Esophagus muscularis mucosa (tissue), 4 donors: ENCODE data around the gene ISX. TPM values are rescaled to one million over a fixed set of nuclear protein-coding genes. Genes with fewer than 3 reads are reported as not detected.

Experiments
- DNase-seq: peaks from one replicate; pipeline ENCODE4 v3.0.0-alpha.2; 2017; ENCODE audit errors: extremely low spot score
- H3K27ac ChIP-seq, 4 donors: fragments of 200-600 bp; sonication (generic); replicated peaks in 1 of 4; 1 replicate in 3 of 4; 2 replicates in 1 of 4; pipeline ENCODE4 v1.5.1; 2016 to 2019; ENCODE audit warnings: mild to moderate bottlenecking in 1 of 4
- H3K27me3 ChIP-seq, 4 donors: fragments of 200-600 bp; sonication (generic); one replicate each; pipeline versions ENCODE4 v1.5.1 to v1.6.0; 2016 to 2019
- H3K36me3 ChIP-seq, 4 donors: fragments of 200-600 bp; sonication (generic); one replicate each; pipeline ENCODE4 v1.5.1; 2016 to 2019
- H3K4me1 ChIP-seq, 4 donors: fragments of 200-600 bp; sonication (generic); one replicate each; pipeline ENCODE4 v1.5.1; 2016 to 2019
- H3K4me3 ChIP-seq, 4 donors: fragments of 200-600 bp; sonication (generic); 1 replicate in 2 of 4; 2 replicates in 2 of 4; pipeline ENCODE4 v1.5.1; 2016 to 2019; ENCODE audit warnings: mild to moderate bottlenecking in 4 of 4, moderate library complexity in 1 of 4
- H3K9me3 ChIP-seq, 4 donors: fragments of 200-600 bp; sonication (generic); 1 replicate in 3 of 4; 2 replicates in 1 of 4; pipeline ENCODE4 v1.5.1; 2016 to 2019
- CTCF ChIP-seq, 3 experiments: fragments of 200-600 bp in 2 of 3; fragments of 450-650 bp in 1 of 3; sonication (generic) in 2 of 3; IDR thresholded peaks; one replicate each; pipeline ENCODE4 v1.5.1; 2017 to 2019; ENCODE audit warnings: antibody characterized with exemption in 3 of 3, mild to moderate bottlenecking in 2 of 3, moderate library complexity in 1 of 3
- EP300 ChIP-seq: sonication (generic); formaldehyde crosslinking; IDR thresholded peaks from one replicate; pipeline ENCODE4 v1.6.1; 2017; ENCODE audit warnings: antibody characterized with exemption
- POLR2A ChIP-seq: fragments of 450-650 bp; IDR thresholded peaks from one replicate; pipeline ENCODE4 v1.6.1; 2017; ENCODE audit warnings: antibody characterized with exemption, moderate library complexity, mild to moderate bottlenecking, low read depth
- POLR2AphosphoS5 ChIP-seq, 2 donors: sonication (generic); formaldehyde crosslinking; IDR thresholded peaks; one replicate each; pipeline ENCODE4 v1.6.1; 2017; ENCODE audit warnings: antibody characterized with exemption in 2 of 2
- WGBS: methylation state at CpG from one replicate; pipeline ENCODE4 v1.1.5; 2018; 5-methylcytosine and 5-hydroxymethylcytosine counted together
- intact Hi-C: fragments of 100-400 bp; cut with DNase I; formaldehyde crosslinking; loops from one replicate; pipeline ENCODE4 v1.15.1; 2023
- total RNA-seq, 4 donors: library from RNA; depleted of rRNA; stranded (reverse); fragments of >200 nt; gene quantifications; one replicate each; pipeline versions ENCODE4 v1.1.0 to v1.2.1, GENCODE V29; 2016

Gene ISX
- total RNA-seq, 4 donors from 2014 or later = not detected

DNA sequence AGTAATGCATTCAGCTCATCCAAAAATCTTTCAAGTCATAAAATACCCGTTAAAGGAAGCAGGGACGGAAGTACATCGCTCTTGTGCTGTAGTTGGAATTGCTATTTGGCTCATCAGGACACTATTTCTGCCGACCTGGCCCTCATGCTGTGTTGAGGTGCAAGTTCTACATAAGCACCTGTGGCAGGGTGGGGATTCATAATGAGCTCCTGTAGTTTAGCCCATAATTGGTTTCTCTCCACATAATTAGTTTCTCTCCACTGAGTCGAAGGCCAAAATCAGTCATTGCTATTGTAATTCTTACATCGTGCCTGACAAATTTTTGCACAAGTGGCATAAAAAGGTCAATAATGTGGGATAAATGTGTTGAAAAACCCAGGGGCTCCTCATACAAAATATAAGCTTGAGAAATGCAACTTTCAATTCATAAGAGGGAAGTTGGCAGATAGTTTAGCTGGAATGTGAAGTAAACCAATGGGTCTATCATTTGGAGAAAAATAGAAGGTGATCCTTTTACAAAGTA lies 14.9 kb upstream of the ISX start:
- Histone ChIP-seq H3K4me1 (no peaks in the 10 kb centered on the region), H3K4me3 (no peak overlapping the region), H3K36me3 (no peaks in the 10 kb centered on the region), H3K27me3 (peaks cover 0 to 31% (median 1%) of the 10 kb centered on the region in 4 donors), H3K27ac (no peak overlapping the region), H3K9me3 (peaks cover 0 to 9% (median 0%) of the 10 kb centered on the region in 4 donors)
- DNase-seq = no peak
- intact Hi-C loops = no loop called here
- WGBS = 80% methylated on average over 6 of the region's 6 CpGs
- TF ChIP-seq EP300 (no peak), POLR2AphosphoS5 (IDR thresholded peaks at IDR 0.05) (no peak), CTCF (IDR thresholded peaks at IDR 0.05) (no peak)

- intact Hi-C loops = no loop called here
- Histone ChIP-seq H3K9me3 (peaks cover 0 to 5% (median 0%) of the 10 kb centered on the region in 4 donors), H3K4me3 (no peak overlapping the region), H3K36me3 (no peaks in the 10 kb centered on the region), H3K27me3 (peaks cover 0 to 24% (median 1%) of the 10 kb centered on the region in 4 donors), H3K4me1 (no peaks in the 10 kb centered on the region), H3K27ac (no peak overlapping the region)
- TF ChIP-seq CTCF (IDR thresholded peaks at IDR 0.05) (no peak), POLR2AphosphoS5 (IDR thresholded peaks at IDR 0.05) (no peak), EP300 (no peak), POLR2A (no peak)
- no peak for DNase-seq
Observed at GRCh38 chr22:35051791-35052190, 14.2 kb upstream of the ISX start.

DNA sequence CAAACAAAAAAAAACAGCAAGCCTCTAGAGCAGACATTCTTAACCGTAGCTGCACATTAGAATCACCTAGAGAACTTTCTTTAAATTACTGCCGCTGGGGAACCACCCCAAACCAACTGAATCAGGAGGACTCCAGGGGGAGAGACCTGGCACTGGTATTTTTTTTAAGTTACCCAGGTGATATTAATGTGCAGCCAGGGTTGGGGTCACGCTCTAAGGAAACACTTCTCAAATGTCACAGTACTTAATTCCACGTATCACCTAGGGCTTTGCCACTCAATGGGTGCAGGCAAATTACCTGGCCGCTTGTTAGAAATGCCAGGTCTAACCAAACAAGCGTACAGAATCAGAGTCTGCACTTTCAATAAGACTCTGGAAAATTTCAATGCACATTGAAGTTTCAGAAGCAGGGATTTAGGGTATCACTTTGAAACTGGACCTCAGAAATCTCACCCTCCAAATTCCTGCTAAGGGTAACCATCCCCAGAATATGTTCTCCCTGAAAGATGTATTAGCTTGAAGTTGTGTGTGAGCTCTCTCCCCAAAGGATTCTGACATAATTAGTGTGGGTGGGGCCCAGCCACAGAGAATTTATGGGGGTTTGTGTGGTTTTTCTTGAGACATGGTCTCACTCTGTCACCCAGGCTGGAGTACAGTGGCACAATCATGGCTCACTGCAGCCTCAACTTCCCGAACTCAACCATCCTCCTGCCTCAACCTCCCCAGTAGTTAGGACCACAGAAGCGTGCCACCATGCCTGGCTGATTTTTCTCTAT lies 12.7 kb upstream of the ISX start:
- Histone ChIP-seq H3K36me3 (no peaks in the 10 kb centered on the region), H3K9me3 (peaks cover 0 to 9% (median 3%) of the 10 kb centered on the region in 4 donors), H3K4me3 (no peak overlapping the region), H3K27ac (no peak overlapping the region), H3K27me3 (peaks cover 0 to 21% (median 0%) of the 10 kb centered on the region in 4 donors), H3K4me1 (no peaks in the 10 kb centered on the region)
- intact Hi-C loops = no loop called here
- WGBS = 85% methylated on average over 8 of the region's 8 CpGs
- TF ChIP-seq POLR2AphosphoS5 (IDR thresholded peaks at IDR 0.05) = no peak
- TF ChIP-seq EP300 = no peak
- no peak for TF ChIP-seq POLR2A
- TF ChIP-seq CTCF (IDR thresholded peaks at IDR 0.05) = no peak
- DNase-seq = no peak

DNA sequence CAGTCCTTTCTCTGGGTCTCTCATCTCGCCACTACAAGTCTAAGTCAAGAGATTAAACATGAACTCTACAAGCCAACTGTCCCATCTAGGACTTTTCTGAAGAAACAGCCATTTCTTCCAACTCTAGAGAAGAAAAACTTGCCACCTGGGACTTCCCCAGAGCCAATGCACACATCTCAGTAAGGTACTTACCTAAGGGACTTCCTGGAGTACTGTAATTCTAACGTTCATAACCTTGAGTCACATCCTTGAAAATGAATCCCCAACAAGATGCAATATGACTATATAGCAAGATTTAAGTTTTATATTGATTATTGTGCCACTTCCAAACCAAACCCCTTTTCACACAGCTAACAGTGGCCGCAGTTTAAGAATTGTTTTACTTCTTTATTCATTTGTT lies 11.9 kb upstream of the ISX start:
- intact Hi-C loops = no loop called here
- Histone ChIP-seq H3K9me3 (peaks cover 0 to 9% (median 3%) of the 10 kb centered on the region in 4 donors), H3K36me3 (no peaks in the 10 kb centered on the region), H3K27me3 (peaks cover 0 to 24% (median 0%) of the 10 kb centered on the region in 4 donors), H3K4me3 (no peak overlapping the region), H3K4me1 (no peaks in the 10 kb centered on the region), H3K27ac (no peak overlapping the region)
- WGBS = 81% methylated on average over 3 of the region's 3 CpGs
- TF ChIP-seq POLR2AphosphoS5 (IDR thresholded peaks at IDR 0.05) (no peak), EP300 (no peak), POLR2A (no peak), CTCF (IDR thresholded peaks at IDR 0.05) (no peak)
- no peak for DNase-seq
